CD4-positive, alpha-beta T cell treated with Interleukin-6 for 4 hours (primary cell): ENCODE results near the gene CHRNA4.
A peak's percentile ranks its signal among the peaks of the same experiment; 100 is the strongest.

Experiments used
- DNase-seq: peaks from one replicate; pipeline ENCODE4 v3.0.0-alpha.2; 2020; ENCODE audit warnings: mixed read lengths

The CHRNA4 gene

DNA sequence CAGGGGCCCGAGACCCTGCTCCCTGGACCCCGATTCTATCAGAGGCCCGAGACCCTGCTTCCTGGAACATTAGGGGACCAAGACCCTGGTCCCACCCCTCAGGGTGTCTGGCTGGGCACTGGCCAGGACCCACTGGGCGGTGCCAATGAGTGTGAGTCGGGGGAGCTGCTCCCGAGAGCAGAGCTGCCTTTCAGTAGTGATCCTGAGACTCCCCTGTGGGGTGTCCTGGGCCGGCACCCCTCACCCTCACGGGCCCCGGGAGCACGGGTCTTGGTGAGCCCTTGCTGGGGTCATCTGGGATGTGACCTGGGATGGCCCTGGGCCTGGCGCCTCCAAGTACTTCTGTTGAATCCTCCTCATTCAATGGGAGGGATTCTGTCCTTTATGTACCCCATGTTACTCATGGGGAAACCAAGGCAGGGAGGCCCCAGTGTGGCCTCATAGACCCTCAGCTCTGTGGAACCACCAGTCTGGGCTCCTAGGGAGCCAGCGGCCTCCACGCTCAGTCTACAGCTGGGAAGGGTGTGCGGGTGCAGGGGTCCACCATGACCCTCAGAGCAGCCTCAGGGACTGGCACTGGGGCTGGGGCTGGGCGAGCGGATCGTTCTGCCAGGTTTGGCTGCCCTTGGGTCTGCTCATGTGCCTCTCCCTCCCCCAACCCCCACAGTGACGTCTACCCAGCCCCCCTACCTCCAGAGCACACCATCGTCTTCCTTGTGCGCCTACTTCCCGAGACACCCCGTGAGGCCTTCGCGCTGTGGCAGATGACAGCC, 42.6 kb downstream of the CHRNA4 start:
- DNase-seq, result no peak

DNA sequence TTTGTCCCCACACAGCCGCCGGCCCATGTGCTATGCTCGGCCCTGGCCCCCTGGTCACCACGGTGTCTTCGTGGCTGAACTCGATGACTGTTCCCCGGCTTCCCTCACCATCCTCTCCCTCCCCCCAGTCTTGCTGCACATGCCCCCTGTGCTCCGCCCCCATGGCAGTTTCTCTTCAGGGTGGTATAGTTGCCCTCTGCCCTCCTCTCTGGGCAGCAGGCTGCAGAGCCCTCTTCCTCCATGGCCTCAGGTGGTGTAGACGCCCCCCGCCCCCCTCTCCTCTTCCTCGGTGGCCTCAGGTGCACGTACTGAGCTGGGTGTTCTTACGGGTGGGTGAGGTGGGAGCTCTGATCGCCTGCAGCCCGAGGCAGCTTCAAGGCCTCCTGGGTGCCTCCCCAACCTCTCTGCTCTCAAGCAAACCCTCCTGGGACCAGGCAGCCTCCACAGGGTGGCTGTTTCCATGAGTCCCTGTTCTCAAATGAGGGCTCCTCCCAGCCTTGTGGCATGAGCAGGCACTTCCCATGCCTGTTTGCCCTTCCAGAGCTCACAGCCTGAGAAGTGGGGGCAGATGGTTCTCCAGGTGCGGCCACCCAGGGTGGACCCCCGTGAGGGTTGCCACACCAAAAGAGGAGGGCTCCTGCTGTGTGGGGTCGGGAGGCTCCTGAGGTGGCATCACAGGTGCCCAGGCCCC, 43.4 kb downstream of the CHRNA4 start:
- no peak for DNase-seq

DNA sequence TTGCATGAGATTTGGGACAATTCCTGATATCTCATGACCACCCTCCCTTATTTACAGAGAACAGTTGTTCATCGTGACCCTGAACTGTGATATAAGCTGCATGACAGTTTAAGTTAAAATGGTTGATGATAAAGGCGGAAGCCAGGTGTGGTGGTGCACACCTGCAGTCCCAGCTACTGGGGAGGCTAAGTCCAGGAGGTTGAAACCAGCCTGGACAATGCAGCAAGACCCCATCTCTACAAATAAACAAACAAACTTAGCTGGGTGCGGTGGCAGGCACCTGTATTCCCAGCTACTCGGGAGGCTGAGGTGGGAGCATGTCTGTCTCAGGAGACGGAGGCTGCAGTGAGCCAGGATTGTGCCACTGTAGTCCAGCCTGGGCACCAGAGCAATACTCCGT, 44.1 kb downstream of the CHRNA4 start:
- DNase-seq, result no peak

DNA sequence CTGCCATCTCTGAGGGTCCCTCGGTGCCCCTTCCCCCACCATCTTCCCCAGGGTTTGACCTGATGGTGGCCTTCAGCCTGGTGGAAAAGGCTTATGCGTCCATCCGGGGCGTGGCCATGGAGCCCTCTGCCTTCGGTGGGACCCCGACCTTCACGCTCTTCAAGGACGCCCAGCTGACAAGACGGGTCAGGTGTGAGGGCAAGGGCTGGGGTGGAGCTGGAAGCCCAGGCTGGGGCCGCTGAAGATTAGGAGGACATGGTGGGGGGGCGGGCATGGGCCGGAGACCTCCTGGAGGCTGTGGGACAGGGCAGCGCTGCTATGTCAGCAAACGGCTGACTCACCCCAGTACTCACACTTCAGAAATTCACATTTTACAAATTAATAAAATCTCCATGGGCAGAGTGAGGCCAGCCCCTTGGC, 44.6 kb downstream of the CHRNA4 start:
- no peak for DNase-seq

DNA sequence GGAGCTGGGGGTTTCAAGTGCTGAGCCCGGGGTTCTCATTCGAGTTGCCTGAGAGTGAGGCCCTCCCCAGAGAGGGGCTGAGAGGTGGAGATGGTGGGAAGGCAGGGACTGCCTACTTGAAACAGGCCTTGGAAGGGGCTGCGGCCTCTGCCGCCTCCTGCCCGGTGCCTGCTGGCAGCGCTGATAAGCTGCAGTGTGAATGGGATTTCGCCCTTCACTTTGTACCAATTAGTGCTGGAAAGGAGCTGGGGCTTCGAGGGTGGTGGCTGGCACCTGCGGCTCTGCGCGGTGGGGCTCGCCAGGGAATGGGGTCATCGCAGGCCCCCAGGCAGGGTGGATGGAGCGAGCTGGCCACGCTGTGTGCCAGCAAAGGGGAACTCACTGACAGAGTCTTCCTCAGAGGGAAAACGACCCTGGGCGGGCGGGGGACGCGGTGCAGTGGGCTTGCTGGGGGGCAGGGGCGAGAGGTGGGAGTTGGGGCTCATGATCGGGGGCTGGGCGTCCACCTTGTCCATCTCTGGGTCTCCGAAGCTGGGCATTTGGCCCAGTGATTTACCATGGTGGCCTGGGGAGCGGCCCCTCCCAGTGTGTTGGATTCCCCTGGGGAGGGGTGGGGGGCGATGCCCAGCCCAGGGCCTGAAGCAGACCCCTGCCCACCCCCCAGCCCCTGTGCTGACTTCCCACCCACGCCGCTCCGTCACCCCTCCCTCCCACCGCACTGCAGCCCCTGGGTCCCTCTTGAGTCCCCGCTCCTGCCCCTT, 45.2 kb downstream of the CHRNA4 start:
- DNase-seq, result no peak

DNA sequence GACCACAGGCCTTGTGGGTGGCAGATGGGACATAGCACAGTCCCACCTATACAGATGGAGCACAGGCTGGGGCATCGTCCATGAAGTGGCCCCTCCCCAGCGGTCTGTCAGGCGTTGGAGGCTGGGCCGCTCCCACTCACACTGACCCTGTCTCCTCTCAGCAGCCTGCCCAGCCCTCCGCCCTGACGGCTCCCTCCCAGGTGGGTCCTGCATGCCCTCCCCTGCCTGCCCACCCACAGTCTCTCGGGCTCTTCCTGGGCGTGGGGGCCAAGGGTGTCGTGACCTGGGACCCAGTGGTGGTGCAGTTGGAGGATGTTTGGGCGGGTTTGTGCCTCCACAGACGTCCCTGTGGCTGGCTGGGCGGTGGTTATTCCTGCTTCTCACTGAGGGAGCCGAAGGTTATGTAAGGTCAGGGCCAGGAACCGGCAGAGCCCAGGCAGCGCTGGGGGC, 45.9 kb downstream of the CHRNA4 start:
- DNase-seq, result no peak

DNA sequence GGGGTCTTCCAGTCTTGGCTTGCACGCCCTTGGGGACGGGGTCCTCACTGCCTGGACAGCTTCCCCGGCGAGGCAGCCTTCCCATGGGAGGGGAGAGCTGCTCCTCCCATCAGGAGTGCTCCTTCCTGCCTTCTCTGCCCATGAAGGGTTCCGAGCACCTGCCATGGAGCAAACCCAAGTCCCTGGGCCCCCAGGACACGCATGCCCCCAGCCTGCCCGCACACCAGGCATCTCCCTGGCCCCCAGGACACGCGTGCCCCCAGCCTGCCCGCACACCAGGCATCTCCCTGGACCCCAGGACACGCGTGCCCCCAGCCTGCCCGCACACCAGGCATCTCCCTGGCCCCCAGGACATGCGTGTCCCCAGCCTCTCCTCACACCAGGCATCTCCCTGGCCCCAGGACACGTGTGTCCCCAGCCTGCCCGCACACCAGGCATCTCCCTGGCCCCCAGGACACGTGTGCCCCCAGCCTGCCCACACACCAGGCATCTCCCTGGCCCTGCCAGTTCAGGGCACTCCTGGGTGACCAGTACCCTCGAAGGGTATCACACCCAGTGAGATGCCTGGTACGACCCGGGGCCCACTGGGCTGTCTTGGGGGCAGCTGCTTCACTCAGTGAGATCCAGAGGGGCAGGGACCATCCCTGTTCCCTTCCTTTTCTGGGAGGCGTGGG, 46.4 kb downstream of the CHRNA4 start:
- DNase-seq, result no peak

DNA sequence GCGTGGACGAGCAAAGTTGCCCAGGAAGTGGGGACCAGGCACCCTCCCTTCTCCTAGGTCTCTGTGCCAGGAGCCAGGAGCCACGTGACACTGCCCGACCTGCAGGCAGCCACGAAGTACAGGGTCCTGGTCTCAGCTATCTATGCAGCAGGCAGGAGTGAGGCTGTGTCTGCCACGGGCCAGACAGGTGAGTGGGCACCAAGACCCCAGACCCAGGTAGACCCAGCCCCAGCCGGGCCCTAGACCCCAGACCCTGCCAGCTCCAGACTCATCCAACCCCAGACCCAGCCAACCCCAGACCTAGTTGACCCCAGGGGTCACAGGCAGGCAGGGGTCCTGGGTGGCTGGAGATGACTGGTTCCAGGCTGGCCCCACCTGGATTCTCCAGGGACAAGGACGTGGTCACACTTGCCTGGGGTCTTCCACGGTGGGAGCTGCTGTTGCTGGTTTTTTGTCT, 47.1 kb downstream of the CHRNA4 start:
- no peak for DNase-seq

DNA sequence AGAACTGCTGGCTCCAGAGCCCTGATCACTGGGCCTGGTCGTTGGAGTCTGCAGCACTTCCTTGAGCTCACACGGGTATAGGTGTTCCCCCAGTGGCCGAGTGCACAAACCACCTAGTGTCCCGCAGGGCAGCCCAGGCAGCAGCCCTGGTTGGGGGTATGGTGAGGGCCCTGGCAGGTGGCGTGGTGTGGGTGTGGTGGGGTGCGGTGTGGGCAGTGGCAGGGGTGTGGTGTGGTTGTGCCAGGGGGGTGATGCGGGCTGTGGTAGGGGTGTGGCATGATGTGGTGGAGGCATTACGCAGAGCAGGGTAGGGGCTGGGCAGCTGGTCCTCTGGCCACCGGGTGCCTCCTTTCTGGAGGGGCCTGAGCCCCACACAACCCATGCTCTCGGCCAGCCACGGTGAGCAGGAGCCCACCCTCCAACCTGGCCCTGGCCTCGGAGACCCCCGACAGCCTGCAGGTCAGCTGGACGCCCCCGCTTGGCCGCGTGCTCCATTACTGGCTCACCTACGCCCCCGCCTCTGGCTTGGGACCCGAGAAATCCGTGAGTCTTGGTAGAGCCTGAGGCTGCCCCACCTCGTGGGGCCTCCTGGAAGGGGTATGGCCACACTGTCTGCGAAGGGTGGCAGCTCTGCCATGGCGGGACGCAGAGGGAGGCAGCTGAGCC, 47.7 kb downstream of the CHRNA4 start:
- no peak for DNase-seq

DNA sequence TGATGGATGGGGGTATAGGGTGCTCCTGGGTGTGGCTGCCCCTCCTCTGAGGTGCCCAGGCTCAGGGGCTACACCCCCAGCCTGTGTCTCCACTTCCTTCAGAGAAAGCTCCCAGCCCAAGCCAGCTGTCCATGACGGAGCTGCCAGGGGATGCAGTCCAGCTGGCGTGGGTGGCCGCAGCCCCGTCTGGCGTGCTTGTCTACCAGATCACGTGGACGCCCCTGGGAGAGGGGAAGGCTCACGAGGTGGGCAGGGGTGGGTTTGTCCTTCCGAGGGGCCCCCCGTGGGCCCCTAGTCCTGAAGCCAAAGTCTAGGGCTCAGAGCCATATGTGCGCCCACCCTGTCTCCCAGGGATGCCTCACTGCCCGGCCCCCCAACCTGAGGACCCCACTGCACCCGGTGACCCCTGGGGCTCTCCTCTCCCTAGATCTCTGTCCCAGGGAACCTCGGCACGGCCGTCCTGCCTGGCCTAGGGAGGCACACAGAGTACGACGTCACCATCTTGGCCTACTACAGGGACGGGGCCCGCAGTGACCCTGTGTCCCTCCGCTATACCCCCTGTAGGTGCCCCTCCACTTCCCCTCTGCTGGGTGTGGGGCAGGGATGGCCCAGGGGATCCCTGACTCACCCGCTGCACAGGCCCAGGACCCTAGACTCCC, 48.3 kb downstream of the CHRNA4 start:
- no peak for DNase-seq

DNA sequence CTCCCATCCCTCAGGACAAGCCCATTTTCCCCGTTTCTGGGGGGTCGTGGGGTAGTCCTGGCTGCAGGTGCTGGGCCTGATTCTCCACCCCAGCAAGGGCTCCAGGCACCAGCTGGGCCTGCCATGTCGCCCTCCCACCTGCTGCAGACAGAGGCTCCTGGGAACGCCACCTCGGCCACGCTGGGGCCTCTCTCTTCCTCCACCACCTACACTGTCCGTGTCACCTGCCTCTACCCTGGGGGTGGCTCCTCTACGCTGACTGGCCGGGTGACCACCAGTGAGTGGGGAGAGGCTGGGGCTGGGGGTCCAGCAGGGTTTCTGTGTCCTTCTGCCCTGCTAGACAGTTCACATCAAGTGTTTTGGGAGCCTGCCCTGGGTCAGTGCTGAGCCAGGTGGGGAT, 48.9 kb downstream of the CHRNA4 start:
- no peak for DNase-seq

DNA sequence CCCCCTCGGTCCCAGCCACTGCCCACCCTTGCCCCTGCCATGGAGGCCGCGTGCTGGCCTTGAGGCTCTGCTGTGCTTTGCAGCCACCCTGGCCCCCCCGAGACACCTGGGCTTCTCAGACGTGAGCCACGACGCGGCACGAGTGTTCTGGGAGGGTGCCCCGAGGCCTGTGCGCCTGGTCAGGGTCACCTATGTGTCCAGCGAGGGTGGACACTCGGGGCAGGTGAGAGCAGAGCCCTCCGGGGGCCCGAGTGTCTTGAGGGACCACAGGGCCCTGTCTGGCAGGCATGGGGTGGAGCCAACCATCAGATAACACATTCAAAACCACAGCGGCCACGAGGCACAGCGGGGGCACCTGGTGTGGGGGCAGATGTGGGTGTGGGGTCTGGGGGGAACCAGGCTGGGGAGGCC, 49.3 kb downstream of the CHRNA4 start:
- DNase-seq, result no peak

DNA sequence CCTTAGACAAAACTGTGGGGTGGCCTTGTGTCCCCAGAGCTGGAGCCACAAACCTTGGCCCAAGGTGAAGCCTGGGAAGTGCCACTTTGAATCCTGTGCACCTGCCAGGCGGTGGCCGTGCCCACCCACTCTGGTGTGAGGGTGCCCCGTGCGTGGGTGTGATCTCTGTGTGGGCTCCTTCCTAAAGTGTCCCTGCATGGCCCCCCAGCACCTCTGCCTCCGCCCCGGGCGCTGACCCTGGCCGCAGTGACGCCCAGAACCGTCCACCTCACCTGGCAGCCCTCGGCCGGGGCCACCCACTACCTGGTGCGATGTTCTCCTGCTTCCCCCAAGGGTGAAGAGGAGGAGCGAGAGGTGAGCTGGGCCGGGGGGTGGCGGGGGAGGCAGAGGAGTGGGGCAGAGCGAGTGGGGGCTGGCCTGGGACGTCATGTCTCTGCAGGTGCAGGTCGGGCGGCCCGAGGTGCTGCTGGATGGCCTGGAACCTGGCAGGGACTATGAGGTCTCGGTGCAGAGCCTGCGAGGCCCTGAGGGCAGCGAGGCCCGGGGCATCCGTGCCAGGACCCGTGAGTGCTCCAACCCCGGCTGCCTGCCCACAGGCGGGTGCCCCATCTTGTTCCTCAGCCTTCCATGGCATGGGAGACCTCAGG, 49.8 kb downstream of the CHRNA4 start:
- no peak for DNase-seq

DNA sequence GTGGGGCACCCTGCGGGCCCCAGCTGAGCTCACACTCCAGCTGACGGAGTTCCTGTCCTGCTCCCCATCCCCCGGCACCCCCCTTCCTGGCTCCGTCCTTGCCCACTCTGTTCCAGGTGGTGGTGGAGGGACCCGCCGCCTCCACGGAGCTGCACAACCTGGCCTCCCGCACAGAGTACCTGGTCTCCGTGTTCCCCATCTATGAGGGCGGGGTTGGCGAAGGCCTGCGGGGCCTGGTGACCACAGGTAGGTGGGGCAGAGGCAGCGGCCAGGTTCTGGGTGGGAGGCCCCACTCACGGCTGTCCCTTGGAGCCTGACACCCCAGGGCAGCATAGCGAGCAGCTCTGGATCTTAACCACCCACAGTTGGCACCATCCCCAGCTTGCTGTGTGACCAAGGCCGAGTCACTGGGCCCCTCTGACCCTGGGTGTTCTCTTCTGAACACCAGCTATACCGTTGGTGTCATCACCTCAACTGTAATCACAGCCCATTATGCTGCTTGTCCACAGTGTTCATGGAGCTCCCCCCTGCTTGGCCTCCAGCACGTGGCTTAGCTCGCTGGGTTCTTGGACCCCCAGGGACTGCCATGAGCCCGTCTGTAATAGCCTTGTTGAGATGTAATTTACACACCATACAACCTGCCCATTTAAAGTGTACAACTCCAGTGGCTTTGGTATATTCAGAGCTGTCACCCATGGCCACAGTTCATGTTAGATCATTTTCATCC, 50.7 kb downstream of the CHRNA4 start:
- no peak for DNase-seq

DNA sequence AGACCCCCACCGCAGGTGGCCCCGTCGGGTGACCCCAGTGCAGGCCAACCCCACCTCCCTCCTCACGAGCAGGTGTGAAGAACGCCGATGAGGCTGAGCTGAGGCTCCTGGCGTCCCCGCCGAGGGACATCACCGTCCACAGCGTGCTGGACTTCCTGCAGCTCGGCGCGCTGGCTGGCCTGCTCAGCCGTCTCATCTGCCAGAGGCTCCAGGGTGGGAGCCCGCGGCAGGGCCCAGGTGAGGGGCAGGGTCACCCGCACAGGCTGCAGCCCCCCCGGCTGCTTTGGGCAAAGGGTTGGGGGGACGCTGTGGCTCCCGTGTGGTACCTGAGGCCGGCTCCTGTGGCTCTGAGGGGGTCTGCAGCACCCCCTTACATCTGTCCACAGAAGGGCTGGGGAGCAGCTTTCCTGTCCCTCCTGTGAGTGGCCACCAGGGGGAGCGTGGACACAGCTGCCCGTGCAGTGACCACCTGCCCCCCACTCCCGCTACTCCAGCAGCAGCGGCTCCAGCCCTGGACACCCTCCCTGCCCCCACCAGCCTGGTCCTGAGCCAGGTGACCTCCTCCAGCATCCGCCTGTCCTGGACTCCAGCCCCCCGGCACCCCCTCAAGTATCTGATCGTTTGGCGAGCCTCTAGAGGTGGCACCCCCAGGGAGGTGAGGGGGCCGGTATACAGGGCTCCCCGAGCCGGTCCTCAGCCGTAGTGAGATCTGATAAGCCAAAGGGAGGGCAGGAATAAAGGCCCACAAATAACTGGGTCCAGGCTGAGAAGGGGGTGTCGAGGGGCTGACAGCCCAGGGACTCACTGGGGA, 51.7 kb downstream of the CHRNA4 start:
- peak; percentile 45 for DNase-seq

DNA sequence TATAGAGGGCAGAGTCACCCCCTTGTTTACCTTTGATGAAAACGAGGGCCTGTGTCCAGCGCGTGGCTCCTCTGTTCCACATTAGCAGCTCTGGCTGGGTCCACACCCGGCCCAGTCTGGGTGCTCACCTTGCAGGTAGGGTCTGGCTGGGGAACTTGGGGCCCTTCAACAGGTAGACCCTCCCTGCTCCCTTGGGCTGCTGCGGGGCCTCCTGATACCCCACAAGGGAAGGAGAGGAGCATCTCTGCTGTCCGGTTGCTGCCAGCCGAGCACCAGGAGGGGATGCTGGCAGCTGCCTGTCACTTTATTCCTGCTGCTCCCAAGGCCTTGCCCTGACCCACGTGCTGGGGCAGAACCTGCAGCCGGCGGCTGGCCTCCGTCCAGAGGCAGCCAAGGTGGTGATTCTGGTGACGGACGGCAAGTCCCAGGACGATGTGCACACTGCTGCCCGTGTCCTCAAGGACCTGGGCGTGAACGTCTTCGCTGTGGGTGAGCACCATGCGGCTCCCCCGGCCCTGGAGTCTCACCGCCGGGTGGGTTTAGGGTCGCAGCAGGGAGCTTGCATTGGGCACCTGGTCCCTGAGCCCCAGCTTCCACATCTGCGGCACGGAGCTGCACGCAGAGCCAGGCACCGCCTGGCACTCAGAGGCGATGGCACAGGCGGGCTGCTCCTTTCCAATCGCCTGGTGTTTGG, 52.8 kb downstream of the CHRNA4 start:
- DNase-seq, result no peak

DNA sequence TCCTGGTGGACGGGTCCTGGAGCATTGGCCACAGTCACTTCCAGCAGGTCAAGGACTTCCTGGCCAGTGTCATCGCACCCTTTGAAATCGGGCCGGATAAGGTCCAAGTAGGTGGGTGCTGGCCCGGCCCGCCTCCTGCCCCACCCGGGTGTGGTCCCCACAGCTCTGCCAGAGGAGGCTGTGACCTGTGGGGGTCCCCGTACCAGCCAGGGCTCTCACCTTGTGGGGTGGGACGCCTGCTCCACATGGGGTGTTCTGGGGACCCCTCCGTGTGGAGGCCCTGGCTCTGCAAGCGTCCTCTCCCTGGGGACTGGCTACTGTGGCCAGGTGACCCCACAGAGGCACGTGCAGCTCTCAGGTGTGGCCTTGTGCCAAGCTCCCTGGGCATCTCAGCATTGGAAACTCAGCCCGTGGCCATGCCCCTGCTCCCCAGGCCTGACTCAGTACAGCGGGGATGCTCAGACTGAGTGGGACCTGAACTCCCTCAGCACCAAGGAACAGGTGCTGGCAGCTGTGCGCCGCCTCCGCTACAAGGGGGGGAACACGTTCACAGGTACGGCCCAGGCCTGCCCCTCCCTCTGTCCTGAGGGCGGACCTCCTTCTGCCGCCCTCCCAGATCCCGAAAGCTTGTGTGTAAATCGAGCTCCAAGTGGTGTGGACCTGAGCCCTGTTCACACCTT, 53.5 kb downstream of the CHRNA4 start:
- no peak for DNase-seq
